GM21576 (cell line): ENCODE data around the gene SCUBE1.

ENCODE experiments used
- ATAC-seq: cut with Tn5 transposase; IDR thresholded peaks from one replicate; pipeline ENCODE4 v1.9.1; 2021; ENCODE audit warnings: mild to moderate bottlenecking, moderate library complexity; ENCODE audit not compliant: unreplicated experiment

The SCUBE1 gene

GRCh38 chr22:43329061-43329460 is 14.1 kb downstream of the SCUBE1 start:
- ATAC-seq: no peak

DNA sequence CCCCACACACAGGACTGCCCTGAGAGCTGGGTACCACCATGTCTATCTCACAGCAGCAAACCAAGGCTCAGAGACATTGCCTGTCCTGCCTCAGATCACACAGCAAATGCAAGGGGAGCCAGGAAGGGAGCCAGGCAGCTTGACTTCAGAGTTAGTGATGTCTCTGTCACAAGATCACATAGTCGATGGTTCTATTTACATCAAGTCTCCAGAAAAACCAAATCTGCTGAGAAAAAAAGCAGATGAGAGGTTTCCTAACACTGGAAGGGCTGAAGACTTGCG is 16.1 kb downstream of the SCUBE1 start:
- no peak for ATAC-seq

GRCh38 chr22:43326331-43327156 is 16.6 kb downstream of the SCUBE1 start:
- no peak for ATAC-seq

DNA sequence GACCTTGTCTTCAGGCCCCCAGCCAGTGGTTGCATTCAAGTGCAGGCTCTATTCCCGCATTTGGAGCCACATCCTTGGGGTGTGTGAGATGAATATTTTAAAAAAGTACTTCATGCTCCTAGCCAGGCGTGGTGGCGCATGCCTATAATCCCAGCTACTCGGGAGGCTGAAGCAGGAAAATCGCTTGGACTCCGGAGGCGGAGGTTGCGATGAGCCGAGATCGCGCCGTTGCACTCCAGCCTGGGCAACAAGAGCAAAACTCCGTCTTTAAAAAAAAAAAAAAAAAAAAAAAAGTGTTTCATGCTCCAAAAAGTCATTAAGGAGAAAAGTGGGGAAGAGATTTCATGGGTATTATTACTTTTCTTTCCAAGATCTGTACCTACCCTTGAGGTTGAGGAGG is 18.0 kb downstream of the SCUBE1 start:
- ATAC-seq: no peak

GRCh38 chr22:43320943-43321900 is 21.9 kb downstream of the SCUBE1 start:
- ATAC-seq: no peak

- ATAC-seq: no peak
These were observed 23.3 kb downstream of the SCUBE1 start for GRCh38 chr22:43319661-43320486.

GRCh38 chr22:43317239-43317638 is 25.9 kb downstream of the SCUBE1 start:
- no peak for ATAC-seq

- no peak for ATAC-seq
These were observed 27.4 kb downstream of the SCUBE1 start for GRCh38 chr22:43315687-43316217.

DNA sequence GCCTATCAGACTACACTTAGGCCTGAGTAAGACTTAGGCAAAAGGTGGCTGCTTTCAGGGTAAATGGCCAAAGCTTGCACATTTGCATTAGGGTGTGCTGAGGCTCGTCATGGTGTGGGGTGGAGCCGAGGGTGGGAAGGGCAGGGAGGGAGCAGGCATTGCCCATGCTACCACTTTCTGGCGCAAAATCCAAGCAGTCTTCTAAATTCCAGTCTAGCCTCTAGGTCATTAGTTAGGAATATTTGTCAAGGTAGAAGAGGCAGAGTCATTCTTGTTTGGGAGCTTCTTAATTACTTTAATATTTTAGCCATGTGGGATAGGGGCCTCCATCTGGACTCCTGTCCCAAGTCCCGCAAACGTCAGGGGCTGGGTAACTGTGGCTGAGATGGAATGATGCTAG is 28.6 kb downstream of the SCUBE1 start:
- no peak for ATAC-seq

GRCh38 chr22:43313890-43314474 is 29.2 kb downstream of the SCUBE1 start:
- ATAC-seq: no peak

DNA sequence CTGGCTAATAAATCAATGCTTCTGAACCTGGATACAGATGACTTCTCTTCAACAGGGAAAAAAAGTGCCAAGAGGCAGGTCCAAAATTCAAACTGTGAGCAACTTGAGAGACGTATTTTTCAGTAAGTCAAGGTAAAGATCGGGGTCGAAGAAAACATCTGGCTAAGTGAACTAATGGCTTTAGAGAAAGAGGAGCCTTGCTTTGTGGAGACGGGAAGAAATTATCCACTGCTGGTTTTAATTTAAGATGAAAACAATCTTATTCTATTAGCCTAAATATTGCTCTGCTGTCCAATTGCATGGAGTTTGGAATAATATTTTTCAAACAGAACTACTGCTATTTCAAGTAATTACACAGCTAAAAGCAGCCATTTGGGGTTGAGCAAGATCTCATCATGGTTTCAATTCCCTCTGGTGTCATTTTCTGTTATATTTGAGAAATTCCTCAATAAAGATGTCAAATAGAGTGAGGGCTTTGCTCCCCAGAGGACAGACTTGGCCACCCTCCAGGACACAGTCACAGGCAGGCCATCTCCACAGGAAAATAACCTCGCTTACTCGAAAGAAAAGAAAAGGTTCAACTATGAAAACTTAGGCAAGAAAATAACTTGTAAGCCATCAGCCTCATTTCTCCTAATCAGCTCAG is 29.8 kb downstream of the SCUBE1 start:
- ATAC-seq: no peak

GRCh38 chr22:43312608-43313007 is 30.6 kb downstream of the SCUBE1 start:
- no peak for ATAC-seq

DNA sequence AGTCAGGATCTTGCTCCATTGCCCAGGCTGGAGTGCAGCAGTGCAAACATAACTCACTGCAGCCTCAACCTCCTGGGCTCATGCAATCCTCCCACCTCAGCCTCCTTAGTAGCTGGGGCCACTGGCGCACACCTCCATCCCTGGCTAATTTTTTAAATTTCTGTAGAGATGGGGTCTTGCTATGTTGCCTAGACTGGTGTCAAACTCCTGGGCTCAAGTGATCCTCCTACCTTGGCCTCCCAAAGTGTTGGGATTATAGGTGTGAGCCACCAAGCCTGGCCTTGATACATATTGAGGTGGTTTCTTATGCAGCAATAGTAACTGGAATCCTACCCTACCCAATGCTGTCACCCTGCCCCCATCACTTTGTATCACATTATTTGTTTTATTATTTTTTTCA is 32.4 kb downstream of the SCUBE1 start:
- no peak for ATAC-seq

- ATAC-seq: no peak
These were observed 32.9 kb downstream of the SCUBE1 start for GRCh38 chr22:43310311-43310710.

DNA sequence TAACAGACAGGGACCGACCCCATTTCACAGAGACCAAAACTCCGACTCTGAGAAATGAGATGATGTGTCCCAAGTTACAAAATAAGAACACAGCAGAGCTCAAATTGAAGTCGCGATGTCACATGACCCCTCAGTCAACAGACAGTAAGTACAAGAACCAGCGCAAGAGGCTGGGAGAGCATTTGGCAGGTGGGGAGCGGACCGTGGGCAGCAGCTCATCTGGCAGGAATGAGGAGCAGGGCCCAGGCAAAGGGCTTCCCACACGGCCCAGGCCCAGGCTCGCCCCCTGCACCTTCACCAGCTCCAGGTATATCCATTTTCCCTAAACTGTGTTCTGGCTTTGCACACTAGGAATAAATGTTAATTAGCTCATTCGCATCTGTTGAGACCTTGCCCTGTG is 34.3 kb downstream of the SCUBE1 start:
- ATAC-seq: no peak

- no peak for ATAC-seq
These were observed 34.9 kb downstream of the SCUBE1 start for GRCh38 chr22:43308060-43308830.

DNA sequence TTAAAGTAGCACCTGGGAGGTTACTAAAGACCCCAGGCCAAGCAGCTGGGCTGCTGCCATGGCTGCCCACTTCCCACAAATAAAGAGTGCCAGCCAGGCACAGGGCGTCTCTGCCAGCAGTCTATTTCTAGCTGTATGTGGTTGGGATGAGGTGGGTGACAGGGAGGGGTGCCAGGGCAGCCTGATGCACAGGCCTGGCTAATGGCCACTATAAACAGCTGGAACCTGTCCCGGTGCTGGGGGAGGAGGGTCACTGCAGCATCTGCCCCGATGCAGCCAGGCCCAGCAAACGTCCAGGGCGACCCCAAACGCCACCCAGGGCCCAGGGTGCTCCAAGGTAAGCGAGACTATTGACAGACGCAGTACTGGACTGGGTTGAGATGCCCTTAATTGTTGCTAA is 37.4 kb downstream of the SCUBE1 start:
- ATAC-seq: no peak

DNA sequence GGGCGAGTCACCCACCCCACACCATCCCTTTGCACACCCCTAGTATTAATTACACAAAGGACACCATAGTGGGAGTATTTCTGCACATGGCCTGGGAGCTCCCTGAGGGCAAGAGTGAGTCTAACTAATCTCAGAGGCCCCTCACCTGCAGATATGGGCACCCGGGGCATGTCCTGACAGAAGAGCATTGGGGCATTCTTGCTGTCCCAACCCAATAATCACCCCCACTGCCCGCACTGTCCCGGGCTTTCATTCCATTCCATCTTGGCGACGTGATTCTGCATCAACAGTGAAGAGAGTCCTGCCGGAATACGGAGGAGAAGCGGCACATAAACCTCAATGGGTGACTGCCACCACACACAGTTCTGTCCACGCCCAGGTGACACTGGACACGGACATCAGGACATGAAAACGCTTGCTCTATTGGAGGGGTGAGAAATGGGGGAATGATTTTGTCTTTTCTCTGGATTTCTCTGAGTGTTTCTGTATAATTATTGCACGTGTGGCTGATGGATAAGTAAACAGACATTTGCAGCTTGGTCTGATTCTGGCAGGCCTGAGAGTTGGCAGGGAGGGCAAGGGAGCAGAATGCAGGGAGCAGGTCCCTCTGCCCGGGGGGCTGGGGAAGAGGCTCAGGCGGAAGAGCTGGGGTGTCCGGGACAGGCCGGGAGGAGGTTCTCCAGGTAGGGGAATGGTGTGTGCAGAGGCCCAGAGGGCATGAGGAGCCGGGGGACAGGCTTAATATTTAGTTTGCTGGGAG is 38.2 kb downstream of the SCUBE1 start:
- ATAC-seq: no peak

- no peak for ATAC-seq
These were observed 39.4 kb downstream of the SCUBE1 start for GRCh38 chr22:43303751-43304150.
